Tongue (tissue), 2 donors: ENCODE results near the gene ADGRG1. TPM values are rescaled to one million over a fixed set of nuclear protein-coding genes. Genes with fewer than 3 reads are reported as not detected.
A peak's percentile ranks its signal among the peaks of the same experiment; 100 is the strongest.

Experiments used
- DNase-seq: peaks from one replicate; pipeline ENCODE4 v3.0.0-alpha.2; 2015
- total RNA-seq: library from RNA; depleted of rRNA; stranded (reverse); fragments of >200 nt; gene quantifications from one replicate; pipeline ENCODE4 v1.2.3, GENCODE V29; 2014

Gene ADGRG1
- total RNA-seq, 1 donor from 2014 or later: 26.9 TPM

DNA sequence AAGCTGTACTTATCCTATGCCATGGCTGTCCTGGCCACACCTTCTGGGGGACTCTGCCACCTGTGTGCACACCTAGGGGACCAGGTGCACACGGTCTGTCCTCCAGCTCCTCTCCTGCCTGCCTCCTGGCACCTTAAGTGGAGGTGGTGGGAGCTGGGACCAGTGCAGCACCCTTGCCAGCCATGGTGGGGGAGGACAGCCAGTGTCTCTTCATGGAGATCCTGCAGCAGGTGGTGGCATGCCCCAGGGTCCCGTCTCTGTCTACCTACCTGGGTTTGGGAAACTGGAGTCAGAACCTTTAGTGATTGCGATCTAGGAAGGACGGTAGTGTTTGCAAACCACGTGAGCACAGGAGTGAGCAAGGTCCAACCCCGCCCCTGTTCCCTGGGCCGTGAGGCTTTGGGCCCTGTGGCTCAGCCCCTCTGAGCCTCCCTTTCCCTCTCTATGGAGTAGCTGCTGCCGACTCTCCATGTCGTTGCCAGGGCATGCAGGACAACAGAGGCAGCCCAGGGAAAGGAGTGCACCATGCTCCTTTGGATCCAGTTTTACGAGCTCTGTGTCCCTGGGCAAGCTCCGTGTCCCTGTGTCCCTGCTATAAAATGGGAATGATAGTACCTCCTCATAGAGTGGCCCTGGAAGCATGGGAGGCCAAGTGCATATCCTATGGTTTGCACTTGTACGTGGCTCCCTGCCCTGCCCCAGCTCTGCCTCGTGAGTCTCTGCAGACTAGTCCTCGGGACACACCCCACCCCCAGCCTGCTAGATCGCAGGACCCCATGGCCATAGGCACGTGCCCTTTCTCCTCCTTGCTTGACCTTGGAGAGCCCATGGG lies 7.1 kb downstream of the ADGRG1 start:
- DNase-seq: no peak

DNA sequence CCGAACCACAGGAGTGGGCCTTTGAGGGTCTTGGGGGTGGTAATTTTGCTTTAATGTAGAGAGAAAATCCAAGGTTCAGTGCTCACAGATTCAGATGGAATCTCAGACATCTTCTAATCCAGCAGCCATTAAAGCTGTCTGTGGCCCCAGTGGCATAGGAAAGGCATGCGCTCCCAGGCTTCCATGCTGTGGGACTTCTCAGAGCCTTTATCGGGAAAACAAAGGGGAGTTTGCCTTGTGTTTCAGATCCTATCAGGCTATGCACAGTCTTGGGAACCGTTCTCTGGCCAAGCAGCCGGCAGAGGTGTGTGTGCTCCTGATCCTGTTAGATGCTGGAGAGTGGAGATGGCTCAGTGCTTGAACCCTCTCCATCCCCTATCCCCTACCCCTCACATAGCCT lies 7.8 kb downstream of the ADGRG1 start:
- DNase-seq: no peak

DNA sequence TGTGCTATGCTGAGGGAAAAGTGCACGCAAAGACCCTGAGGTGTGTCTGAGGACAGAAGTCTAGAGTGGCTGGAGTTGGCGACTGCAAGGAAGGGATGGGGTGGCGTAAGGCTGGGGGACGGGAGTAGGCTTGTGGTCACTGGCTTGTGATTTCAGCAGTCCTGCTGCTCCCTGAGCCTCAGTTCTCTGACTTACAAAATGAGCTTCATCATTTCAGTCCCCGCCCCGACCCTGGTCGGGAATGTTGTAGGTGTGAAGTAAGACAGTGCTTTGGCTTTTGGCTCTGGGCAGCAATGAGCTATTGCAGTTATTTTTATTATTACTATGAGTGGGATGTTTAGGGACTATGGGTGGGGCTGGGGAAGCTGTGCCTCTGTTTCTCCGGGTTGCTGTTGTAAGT lies 8.6 kb downstream of the ADGRG1 start:
- DNase-seq: peak; percentile 27

DNA sequence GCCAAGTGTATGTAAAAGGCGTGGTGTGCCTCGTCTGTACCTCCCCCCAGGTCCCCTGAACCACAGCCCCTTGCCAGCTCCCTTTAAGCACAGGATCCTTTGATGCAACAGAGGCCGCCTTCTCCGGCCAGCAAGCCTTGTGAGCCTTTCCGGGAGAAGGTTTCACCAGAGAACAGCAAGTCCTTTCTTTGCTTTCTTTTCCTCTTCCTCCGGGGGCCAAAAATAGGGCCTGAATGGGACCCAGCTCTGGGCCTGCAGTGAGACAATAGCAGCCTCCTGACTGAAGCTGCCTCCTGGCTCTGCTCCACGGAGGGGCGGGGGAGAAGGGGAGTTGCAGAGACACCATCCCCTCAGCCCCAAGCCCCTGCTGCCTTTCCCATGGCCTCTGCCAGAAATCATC lies 9.0 kb downstream of the ADGRG1 start:
- peak; percentile 73 for DNase-seq

DNA sequence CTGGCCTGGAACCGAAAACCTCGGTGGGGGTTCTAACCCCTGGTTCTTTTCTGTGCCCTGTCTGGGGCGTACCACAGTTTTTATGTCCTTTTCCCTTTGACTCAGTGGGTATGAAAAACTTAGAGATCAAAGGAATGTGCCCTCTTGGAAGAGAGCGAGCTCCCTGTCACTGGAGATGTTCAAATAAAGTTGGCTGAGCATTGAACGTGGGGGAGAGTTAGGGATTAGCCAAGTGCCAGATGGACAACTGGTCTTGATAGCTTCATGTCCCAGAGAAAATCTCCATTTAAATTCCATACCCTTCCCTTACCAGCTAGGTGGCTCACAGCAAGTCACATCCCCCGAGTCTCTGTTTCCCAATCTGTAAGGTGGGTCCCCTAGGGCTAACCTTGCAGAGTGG lies 9.5 kb downstream of the ADGRG1 start:
- DNase-seq: peak; percentile 38

DNA sequence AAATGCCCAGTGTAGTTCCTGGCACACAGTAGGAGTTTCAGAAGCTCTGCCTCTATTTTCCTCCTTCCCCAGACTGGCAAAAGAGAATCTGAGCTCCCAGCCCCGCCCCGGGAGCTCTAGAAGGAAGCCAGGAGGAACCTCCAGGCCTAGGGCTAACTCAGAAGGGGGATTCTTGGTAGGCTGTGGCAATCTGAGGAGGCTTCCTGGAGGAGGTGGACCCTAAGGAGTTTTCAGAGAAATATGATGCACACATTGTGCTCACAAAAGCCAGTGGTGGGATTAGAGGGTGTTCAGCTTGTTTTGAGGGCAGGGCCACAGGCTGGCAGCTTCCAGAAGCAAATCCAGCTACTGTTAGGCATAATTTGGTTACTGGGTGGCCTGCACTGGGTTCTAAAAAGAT lies 10.0 kb downstream of the ADGRG1 start:
- no peak for DNase-seq

DNA sequence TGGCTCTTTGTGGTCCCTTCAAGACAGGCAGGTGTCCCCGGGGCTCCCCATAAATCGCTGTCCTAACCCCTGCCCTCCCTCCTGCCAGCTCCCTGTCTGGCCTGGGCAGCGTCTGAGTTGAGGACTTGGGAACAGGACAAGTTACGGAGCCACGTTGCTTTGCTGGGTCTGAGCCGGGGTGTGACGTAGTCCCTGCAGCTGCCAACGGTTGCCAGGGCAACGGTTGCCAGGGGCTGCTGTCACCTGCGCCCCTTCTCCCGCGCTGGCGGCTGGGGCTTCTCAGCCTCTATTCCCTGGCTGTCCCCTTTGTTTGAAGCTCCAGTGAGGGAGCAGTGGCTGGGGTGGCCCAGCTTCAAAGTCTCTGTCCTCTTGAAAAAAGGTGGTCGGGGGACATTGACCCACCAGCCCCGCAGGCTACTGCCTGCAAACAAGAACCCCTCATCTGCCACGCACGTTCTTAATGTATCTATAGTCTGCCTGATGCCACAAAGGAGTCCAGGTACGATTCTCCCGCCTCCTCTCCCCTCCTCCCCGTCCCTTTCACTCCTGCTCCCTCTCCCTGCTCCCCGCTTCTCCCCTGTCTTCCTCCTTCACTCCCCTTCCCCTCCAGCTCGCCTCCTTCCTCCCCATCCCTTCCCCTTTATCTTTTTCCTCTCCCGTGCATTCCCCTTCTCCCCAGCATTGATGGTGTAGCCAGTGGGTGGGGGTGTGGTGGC lies 10.9 kb downstream of the ADGRG1 start:
- DNase-seq: peak; percentile 93

DNA sequence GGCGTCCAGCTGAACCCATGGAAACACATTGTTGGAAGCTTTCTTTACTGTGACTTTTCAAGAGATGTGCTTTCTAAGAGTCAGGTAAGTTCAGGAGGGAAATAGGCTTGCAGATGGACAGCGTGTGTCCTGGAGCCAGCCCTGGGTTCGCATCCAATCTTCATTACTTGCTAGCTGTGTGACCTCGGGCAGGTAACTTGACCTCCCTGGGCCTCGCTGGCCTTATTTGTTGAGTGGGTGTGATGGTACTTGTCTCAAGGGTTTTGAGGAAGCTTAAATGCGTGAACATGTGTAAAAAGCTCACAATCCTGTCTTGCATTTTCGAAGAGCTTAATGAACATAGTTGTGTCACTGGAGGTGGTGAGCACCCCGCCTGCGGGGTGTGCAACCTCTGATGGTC lies 11.8 kb downstream of the ADGRG1 start:
- no peak for DNase-seq

DNA sequence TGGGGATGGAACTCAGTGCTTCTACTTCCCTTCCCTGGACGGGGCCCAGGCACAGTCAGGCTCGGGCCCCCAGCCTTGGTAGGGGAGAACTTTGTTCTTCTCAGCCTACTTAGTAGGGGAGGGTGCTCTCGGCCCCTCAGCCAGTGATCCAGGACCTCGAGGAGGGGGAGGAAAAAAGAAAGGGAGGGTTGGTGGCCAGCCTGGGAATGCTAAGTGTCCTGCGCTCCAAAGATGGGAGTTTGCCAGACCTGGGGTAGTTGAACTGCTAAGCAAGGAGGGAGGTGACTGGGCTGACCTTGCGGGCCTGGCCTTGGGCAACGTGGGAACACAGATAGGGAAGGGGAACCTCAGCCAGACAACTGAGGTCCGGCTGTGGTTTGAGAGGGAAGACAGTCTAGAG lies 12.2 kb downstream of the ADGRG1 start:
- DNase-seq: no peak

DNA sequence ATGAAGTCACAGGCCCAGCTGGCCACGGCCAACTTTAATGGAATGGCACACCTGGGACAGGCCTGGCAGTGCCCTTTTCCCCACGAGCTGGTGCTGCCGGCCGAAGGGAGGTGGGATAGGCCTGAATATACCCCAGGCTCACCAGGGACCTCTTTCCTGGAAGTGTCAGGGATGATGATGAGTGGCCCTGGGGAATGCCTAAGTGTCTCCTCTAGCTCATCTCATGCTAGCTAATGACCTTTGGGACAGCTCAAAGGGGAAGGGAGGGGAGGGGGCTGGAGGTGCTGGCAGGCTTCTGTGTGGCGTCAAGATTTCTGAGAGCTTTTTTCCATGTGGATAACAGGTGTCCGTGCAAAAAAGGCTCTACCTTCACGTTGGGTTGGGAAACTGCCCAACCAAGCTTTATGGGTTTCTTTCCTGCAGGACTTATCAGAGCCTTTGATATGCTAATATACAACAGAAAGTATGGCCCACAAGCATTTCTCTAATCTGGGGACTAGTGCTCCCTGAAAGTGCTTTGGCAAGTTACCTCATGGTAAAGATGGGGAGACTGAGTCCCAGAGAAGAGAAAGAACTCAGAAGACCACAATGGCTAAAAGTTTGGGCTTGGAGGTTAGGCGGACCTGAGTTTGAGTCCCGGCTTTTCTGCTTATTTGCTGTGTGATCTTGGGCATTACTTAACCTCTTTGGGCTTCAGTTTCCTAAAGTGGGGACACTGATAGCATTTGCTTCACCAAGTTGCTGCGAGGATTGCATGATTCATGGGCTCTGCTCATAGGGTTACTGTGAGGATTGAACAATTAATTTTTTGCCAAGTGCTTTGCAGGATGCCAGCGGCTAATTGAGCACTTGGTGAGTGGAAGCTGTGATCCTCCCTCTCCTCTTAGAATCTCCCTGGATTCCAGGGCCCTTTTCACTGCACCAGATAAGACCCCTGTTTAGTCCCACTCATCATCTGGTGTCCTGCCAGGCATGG lies 14.0 kb downstream of the ADGRG1 start:
- no peak for DNase-seq

DNA sequence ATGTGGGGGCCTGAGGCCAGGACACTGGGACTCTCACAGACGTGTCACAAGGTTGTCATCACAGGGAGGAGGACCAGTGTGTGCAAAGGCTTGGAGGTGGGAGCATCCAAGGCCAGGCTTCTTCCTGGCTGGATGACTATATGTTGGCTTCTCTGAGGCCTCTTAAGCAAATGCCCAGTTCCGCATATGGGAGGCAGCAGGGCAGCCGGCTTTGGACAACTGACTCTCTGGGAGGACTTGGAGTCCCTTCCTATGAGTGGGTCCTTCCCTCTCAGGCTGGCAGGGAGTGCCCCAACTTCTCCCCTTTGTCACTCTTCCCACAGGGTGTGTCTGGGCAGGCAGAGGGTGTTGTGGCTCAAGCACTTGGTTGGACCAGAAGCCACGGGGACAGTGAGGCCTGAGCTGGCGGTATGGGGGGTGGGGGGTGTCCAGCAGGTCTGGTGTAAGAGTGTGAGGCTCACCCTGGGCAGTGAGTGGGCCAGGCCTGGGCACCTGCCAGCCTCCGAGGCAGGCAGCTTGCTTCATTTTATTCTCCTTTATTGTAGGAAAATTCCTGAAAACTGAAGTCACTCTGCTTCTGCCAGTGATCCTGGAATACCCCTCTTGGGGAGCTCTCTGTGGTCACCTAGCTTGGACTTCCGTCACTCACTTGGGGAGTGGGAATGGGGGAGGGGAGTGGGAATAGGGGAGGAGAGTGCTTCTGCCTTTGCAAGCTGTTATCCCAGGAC lies 14.9 kb downstream of the ADGRG1 start:
- no peak for DNase-seq

DNA sequence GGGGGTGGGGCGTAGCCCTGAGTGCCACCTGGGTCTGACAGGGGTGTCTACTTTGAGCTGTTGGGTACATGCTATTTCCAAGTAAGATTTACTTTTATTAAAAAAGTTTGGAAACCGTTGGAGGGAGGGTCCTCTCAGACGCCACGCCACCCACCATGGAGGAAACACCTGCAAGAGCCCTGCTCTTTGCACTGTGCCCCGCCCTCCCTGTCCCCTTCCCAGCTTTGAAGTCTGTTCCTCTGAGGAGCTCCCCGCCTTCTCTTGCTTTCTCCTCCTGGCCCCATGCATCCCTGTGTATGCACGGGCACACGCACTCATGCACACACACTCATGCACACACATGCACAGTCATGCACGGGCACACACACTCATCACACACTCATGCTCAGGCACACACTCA lies 15.5 kb downstream of the ADGRG1 start:
- DNase-seq: no peak

DNA sequence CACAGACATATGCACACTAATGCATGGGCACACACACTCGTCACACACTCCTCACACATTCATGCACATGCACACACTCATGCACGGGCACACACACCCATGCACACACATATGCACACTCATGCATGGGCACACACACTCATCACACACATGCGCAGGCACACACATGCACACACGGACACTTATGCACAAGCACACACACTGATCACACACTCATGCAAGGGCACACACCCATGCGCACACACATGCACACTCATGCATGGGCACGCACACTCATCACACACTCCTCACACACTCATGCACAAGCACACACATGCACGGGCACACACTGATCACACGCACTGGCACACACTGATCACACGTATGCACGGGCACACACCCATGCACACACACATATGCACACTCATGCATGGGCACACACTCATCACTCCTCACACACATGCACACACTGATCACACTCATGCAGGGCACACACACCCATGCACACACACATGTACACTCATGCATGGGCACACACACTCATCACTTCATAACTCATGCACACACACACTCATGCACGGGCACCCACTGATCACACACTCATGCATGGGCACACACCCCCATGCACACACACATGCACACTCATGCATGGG lies 16.1 kb downstream of the ADGRG1 start:
- DNase-seq: no peak

DNA sequence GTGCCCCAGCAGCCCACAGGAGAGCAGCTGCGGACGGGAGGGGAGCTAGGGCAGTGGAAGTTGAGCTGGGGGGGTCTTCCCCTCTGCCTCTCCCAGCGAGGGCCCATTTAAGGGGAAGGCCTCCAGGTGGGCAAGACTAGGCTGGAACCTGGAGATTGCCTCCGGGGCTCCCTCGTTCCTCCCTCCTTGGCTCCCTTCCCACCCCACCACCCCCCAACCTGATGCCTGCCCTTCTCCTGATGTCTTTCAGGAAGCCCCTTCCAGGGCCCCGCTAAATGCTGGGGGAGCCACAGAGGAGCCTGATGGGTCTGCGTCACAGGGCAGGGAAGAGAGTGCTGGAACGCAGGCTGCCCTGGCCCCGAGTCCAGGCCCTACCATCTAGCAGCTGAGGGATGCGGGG lies 16.7 kb downstream of the ADGRG1 start:
- DNase-seq: peak; percentile 50

DNA sequence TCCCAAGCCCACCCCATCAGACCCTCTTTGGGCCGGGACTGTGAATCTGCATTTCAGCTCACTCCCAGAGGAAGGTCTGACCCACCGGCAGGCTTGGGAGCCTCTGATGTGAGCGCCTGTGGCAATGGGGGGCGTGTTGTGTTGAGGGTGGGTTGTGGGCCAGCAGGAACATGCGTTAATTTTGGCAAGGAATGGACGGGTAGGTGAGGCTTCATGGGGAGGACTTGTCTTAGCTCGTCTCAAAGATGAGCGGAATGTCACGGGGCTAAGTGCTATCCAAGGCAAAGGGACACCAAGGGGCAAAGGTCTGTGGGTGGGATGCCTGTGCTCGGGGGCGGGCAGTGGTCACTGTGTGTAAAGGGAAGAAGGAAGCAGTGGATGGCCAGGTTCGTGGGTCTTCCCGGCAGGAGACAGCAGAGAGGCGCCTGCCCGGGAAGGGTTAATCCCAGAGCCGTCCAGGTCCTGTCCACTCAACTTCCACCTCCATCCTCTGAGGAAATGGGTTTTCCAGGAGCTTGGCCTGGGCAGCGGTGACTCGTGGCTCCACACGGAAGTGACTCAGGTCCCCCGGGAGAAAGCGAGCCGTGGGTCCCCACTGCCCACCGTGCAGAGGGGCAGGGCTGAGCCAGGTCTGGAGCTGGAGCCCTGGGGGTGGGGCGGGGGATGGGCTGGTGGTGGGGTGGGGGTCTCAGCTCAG lies 17.4 kb downstream of the ADGRG1 start:
- DNase-seq: peak; percentile 34

DNA sequence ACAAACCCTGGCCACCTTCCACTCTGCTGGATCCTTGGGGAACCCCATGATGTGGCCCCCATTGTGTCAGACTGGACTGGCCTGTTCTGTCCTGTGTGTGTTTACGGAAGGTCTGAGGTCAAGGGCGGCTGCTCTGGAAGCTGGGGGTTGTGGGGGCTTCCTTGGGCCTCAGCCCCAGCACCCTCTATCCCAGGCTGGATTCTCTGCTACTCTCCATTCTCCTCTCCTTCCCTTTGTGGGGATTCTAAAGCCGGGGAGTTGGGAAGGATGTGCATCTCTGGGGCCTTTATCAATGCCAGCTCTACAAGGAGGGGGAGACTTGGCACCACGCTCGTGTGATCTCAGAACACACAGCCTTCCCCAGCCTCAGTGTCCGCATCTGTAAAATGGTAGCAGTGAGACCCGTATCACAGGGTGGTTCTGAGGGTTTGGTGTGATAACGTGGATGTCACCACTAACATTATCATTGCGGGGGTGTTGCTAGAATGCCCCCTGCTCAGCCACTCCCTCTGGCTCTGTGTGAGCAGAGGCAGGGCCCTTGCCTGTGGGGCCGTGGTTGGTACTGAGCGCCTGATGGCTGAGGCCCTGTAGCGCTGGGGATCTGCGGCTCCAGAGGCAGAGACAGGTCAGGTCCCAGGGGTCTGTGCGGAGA lies 18.1 kb downstream of the ADGRG1 start:
- no peak for DNase-seq

DNA sequence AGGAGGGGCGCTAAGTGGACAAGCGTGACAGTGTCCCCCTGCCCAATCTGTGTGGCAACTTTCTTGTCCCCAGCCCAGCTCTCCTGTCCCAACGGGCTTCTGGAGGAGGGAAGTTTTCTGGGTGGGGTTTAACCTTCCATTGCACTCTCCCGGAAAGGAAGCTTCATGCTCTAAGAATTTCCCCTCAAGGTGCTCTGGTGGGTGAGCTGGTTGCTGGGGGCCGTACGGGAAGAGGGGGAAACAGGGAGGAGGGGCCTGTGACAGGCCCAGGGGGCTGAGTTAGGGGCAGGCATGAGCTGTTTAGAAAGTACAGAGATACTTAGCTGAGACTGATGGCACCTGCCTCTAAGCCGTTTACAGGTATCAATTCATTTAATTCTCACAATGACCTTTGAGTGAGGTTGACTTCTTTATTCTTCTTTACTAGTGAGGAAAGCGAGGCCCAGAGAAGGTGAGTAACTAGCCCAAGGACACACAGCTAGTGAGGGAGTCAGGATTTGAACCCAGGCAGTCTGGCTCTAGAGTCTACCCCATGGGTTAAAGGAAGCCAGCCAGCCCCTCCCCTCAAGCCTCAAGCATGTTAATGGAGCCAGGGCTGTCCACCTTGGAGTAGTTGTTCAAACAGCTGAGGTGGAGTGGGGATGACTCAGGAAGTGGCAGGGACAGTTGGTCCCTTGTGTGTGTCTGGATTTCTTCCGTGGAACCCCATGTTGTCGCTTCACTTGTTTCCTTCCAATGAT lies 18.9 kb downstream of the ADGRG1 start:
- DNase-seq: peak; percentile 45

DNA sequence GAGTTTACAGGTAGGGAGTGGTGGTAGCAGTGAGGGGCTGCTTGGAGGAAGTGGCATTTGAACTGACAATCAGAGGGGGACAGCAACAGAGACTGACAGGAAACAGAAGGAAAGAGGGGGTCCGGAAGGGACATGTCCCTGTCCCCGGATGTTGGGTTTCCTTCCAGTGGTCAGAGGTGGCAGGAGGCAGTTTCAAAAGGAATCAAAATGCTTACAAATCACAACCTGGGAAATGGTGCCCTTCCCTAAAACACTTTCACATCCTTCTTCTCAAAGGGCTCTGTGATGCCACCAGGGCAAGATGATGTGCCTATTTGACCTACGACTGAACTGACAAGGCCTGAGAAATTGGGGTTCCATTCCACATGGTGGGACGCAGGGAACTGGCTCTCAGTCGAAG lies 19.7 kb downstream of the ADGRG1 start:
- DNase-seq: no peak
